NCI-H146 treated with DMSO at 0.1 percent for 48 hours (cell line): Measurements from ENCODE around the gene DLGAP1.

Source experiments
- DNase-seq: peaks from one replicate; lab custom pipeline; 2025; ENCODE audit not compliant: unreplicated experiment; lab: John Stamatoyannopoulos, UW

The DLGAP1 gene

DNA sequence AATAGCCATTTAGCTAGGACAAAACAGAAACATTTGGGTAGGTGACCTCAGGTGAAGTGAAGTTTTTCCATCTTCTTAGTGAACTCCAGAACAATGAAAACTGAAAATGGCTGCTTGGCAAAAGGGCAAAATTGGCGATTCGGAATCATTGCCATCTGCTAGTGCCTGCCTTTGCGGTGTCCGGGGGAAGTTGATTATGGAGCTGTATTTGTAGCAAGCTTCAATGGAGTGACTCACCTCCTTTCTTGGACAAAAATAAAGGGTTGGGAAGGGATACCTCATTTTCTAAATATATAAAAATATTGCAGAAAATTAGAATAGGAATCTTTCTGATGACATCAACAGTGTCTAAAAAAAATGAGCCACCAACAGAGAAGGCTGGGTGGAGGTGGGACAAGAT is 544.6 kb downstream of the DLGAP1 start:
- DNase-seq: no peak

DNA sequence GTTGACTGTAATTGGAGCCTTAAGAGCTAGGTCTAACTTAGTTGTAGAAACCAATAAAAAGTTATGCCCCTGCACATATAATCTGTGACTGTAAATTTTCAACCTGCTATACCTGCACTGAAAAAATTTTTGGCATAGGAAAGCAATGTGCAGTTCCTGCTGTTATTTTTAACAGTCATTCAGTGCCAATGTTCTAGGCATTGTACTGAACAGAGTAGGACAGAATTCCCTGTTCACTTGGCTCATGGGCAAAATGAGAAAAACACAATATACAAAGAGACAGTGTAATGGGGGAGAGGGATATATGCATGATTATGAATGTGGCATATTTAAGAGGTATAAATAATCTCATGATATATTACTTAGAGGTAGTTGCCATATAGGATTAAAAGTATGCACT is 547.2 kb downstream of the DLGAP1 start:
- DNase-seq: no peak

DNA sequence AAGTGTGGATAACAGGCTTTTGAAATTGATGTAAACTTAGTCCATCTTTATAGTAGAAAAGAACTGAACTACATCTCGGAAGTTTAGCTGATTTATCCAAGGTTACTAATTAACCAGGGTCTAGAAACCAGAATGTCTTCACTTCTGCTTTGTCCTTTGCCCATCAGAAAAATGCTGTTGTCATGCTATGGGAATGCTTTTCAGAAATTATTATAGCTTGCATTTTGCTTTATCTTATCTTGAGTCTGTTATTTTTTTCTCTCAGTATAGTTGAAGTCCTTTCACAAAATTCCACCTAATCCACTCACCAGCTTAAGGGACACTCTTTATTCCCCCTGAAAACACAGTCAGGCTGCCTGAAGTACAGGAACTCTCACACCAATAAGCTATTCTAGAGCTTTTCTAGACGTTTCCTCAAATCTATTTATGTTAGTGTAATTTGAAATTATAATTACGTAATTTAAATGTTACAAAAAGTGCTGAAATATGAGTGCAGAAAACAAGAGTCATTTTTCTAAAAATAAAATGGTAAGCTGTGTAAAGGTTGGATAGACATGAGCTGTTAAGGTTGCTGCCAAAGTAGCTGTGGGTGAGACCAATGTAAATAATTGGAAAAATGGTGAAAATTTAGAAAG is 548.9 kb downstream of the DLGAP1 start:
- DNase-seq: no peak

DNA sequence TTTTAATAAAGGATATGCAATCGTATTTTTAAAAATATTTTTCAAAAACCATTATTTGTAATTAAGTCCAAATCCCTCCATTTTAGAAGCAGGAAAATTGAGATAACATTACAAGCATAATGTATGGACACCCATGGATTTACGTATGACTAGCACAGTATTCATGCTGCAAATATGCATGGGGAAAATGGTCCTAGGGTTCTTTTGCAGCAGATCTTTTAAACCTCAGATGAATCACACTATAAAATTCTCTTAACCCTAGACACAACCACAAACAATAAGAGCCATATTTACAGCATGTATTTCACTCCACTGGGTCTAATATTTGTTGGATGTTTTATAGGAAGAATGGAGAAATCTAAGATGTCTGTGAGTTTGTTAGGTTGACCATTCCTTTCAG is 551.8 kb downstream of the DLGAP1 start:
- no peak for DNase-seq

DNA sequence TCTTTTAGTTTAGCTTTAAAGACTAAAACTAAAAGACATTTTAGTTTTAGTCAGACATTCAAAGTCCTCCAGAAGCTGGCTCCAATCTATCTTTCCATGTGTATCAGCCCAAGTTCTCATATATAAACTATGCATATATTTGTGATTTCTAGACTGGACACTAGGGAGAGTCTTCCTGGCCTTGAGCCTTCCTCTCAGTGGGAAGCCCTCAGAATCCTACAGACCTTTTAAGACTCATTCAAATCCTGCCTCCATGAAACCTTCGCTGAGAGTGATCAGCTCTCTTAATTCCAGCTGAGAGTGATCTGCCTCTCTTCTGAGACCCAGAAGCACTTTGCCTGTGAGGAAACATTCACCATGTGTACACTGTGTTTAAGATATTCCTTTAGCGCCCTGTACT is 552.4 kb downstream of the DLGAP1 start:
- DNase-seq: no peak

DNA sequence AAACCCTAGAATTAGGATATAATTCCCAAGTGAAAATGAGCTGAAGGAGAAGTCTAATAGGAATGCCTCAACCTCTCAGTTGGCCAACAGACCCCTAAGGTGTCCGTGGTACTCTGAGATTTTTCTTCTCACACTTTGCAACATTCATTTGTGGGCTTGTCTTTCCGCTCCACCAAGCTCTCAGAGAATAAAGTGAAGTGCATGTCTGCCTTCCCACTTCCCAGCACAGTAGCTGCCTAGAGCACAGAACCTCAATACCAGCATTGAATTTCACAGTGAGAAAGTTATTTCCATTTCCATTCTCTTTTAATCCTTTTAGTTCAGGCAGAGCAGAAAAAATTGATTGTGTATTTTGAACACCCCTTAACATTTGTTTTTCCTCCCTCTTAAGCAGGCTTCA is 553.3 kb downstream of the DLGAP1 start:
- no peak for DNase-seq

DNA sequence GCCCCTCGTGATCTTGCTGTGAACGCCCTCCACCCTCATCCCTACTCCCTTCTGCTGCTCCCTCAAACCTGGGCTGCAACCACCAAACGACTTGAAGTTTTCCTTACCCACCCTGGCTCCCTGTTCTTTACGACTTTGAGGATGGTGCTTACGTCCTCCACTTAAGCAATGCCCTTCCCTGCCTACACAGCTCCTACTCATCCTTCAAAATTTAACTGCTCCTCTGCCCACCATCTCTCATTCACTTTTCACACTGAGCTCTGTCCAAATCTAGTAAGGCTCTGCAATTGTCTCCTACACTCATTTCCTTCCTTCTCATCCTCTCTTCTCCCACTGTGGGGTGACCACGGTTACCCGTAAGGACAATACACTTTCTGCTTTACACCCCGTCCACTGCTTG is 554.1 kb downstream of the DLGAP1 start:
- DNase-seq: no peak

DNA sequence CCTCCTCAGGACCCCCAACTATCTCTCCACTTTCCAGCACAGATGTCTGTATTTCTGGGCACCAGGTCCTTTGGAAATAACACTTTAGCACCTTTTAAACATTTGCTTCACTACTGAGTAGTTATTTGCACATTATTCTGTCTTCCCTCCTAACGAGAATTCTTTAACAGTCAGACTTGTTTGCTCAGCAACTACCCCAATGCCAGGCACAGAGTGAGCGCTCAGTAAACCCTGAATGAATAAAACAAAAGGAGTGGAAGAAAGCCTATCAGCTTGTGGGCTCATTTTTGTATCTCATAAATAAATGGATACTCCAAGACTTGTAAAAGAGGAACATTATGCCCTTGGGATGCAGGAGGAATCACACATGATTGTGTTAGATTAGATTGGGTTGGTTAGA is 554.8 kb downstream of the DLGAP1 start:
- DNase-seq: no peak

DNA sequence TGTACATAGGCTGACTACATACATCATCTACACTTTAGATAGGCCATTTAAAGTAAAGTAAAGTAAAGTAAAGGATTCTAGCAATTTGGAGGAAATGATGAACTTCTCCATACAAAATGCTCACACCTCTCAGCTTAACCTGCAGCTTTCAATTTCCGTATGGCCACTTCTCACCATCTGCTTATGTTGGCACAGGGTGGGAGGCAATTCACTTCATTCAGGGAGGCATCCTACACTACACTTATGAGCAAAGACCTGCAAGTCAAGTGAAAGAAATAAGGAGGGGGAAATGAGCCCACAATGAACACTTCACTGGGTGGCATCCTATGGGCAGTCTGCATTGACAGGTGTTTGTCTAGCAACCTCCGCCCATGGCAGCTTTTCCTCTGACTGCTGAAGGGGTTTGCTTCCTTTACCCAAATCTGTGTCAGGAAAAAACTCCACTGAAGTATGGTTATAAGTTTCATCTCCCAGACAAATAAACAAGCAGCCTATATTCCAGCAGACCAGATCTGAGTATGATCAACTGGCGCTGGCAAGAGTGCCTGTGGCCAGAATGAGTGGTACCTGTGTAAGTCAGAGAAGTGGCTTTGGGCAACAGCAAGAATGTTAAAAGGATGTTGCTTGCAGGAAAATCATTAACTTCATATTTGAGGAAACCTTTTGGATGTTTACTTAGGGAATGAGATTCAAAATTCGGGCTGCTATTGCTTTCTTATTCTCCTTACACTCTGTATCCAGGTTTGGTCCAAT is 556.1 kb downstream of the DLGAP1 start:
- no peak for DNase-seq

DNA sequence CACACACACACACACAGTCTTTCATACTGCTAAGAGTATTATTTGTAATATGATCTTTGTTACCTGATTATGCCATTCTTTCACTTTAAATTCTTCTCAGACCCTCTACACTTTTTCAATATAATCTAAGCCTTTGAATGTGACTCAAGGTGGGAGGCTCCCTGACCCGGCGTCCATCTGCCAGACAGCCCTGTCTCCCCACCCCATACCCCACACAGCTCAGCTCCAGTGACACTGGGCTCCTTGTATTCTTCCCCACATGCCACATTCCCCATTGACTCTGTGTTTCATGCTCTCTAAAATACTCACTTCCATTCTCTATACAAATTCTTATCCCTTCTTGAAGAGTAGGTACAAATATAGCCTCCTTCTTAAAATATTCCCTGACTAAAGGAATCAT is 563.0 kb downstream of the DLGAP1 start:
- DNase-seq: peak; percentile 96

DNA sequence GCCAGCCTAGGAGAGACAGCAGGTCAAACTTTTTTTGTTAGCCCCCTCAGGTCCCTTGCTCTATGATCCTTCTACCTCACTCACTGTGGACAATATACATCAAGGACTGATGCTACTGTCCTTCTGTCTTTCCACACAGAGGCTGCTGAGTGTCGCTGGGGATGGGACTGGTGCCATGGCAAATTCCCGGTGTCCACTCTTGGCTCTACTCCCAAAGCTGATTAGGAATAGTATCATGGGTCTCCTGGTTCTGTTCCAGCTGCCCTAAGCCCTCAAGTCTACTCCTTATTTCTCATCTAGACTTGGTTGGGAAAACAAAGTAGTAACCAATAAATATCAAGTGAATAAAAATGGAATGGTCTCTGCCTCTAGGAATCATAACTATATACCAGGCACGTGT is 563.9 kb downstream of the DLGAP1 start:
- DNase-seq: no peak

DNA sequence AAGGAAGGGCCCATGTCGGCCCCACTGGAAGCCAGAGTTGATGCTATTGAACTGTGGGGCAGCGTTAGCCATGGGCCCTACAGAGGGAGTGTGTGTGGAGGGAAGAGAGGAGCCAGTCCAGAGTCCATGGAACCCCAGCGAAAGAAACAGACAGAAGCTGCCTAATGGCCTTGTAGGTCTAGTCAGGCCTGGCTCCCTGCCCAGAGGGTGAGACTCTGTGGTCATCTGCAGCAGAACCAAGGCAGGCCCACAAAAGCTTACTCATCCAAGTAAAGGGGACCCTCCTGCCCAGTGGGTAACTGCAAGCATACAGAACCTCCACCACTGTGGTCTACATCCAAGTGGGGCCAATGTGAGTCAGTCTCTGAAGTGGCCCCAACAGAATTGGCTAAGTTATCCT is 565.3 kb downstream of the DLGAP1 start:
- no peak for DNase-seq

DNA sequence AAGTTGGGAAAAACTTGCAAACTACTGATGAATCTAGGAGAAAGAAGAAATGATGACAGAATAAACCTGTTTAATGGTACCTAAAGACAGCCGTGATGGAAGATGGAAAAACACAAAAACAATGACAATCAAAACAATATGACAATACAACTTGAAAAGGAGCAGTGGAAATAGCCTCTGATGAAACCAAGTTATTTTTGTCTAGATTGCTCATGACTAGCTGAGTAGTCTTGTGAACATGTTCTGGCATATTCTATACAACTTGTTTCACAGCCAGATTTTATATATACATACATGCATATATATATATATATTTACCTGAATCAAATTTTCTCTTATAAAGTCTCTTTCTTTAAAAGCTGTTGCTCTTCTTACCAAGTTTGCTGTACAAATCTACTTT is 566.0 kb downstream of the DLGAP1 start:
- no peak for DNase-seq

DNA sequence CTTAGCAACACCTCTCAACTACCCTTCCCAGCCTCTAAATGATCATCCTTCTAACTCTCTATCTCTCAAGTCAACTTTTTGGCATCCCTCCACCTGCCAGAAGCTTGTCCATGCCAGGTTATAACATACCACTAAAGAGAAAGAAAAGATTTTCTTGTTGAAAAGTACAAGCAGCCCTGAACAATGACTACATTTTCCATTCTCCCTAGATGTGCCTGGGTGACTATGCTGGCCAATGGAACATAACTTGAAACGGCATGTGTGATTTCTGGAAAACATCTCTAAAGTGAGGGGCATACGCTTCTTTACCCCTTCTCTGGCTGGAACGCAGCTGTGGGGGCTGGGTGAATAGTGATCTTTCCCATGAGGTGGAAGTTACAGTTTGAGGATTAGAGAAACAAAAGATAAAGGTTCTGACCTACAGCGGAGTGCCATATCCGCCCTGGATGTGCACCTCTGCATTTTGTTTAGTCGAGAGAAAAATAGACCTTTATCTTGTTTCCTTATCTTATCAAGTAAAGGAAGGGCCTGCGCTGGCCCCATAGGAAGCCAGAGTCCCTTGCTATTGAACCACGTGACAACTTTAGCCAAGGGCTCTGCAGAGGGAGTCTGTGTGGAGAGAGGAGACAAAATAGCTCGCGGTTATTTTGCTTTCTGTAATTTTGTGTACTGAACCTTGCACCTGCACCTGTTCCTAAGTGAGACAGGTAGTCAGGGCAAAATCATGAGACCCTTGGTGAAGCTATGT is 568.4 kb downstream of the DLGAP1 start:
- DNase-seq: peak; percentile 97

DNA sequence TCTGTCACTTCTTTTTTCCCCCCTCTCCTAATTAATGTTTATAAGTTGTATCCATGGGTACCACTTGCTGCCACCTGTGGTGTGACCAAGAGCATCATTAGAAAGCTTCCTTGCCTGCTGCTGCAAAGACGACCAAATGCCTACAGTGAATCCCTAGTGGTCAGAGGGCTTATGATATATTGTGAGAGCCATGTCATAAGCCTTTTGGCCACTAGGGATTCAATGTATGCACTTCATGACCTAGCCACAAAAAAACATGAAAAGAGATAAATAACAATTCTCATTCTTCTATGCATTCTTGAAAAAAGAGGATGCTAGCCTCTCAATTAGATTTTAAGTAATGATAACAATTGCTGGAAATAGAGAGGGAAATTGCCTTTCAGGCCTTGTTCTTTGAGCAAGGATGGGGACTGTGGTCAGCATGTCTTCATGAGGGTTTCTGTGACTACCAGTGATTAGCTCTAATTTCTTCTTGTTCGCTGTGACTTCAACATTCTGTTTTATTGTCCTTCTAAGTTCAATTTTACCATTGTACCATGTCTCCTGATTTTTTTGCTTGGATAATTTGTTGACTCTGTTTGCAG is 569.8 kb downstream of the DLGAP1 start:
- peak; percentile 38 for DNase-seq

DNA sequence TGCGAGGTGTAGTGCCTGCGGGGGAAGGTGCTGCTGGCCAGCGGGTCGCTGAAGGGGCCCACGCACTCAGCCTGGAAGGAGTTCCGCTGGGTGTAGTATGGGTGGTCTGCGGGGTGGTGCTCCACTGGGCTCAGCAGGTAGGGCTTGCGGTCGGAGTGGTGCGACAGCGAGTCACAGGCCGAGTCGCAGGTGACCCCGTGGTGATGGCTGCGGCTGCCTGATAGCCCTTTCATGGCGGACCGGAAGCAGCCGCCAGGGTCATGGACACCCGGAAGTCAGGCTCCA is 575.3 kb downstream of the DLGAP1 start:
- DNase-seq: no peak

DNA sequence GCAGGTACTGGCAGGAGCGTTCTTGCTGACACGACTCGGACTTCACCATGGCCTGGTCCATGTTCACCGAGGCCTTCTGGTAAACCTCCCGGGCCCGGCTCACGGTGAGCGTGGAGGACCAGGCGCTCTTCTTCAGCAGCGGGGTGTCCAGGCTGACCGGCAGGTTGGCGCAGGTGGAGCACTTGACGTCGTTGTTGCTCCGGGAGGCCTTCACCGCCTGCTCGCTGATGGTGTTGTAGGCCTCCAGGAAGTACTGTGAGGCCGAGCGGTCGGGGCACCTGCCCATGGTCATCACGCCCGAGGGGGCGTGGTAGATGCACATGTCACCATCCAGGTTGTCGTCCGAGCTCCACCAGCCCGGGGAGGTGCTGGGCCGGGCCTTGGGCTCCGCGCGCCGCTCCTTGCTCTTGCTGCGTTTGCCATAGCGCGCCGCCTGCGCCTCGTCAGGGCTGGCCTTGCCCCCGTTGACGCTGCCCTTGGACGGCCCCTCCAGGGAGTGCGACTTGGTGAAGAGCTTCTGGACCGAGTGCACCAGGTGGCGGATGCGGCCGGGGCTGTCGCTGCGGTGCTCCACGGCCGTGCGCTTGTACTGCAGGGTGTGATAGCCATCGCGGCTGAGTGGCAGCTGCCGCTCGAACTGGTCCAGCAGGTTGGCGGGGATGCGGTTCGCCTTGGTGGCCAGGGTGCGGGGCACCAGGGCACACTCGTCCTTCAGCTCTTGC is 575.8 kb downstream of the DLGAP1 start:
- DNase-seq: no peak

DNA sequence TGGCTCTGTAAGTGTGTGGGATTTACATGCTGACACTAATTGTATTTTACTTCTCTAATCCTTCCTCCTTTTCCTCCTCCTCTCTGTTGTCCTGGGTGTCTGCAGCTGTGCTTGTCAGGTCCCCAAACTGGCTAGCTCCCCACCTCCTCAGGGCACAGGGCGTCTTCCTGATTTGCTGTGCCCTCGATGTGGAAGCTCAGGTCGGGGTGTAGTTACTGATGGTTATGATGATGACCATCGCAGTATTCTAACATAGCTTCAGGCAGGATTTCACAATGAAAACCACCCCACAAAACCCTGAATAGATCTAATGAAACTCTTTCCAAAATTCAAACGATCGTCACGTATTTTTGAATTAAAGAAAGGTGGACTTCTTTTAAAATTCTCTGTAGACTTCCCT is 576.7 kb downstream of the DLGAP1 start:
- no peak for DNase-seq

DNA sequence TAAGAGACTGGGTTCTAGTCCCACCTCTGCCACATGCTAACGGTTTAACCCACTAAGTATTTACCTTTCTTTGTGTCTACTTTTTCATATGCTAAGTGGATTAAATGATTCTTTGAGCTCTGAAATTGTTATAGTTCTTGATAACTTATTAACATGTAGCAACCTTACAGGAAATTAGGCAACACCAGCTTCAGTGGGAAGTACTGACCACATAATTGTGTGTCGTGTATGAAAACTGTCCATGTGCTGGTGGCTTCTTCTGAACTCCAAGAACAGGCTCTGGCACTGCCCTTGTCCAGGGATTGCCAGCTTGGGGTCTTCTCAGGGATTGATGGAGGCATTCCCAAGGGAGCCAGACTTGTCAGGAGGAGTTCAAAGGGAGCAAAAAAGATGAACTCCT is 577.4 kb downstream of the DLGAP1 start:
- no peak for DNase-seq

DNA sequence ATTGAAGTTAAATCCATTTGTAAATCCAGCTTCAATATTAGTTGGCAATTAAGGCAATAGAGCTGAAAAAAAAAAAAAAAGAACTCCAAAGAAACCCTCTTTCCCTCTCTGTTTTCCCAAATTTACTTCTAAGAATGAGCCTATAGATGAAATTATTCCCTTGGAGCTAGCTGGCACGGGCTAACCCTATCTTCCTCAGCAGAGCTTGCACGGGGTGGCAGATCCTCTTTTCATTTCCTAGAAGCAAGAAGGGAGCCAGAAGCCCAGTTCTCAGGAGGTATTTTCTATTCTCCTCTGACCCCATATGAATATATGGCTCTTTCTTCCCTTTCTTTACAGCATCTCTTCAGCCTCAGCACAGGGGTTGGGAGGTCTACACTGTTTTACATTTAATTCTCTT is 579.1 kb downstream of the DLGAP1 start:
- no peak for DNase-seq

DNA sequence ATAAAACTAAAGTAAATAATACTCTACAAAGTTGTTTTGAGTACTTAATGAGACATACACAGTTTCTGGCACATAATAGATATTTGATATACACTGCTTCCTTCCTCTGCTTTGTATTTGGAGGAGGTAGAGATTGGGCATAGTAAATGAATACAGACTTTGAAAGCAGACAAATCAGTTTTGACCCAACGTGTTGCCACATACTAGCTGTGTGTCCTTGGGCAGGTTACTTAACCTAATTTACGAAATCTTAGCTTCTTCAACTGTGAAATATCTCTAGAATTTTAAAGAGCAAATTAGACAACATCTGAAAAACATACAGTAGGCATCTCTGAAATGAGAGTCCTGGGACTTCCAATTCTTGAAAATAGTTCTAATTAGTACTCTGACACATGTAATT is 579.7 kb downstream of the DLGAP1 start:
- DNase-seq: no peak

DNA sequence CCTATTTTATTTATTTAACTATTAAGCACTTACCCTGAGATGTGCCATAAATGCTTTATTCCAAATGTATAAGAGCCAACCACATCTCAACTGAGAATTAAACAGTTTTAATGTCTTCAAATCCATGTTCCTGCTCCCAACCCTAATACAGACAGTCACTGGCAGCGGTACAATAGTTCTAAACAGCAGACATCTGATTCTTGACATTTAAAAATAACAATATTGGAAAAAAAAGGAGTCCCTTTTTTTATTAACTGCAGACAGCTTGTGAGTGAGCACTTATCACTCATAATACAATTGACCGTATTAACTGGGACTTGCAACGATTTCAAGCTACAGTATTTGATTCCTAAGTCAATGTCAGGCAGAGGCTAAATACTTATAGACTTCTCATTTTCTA is 580.5 kb downstream of the DLGAP1 start:
- DNase-seq: no peak
